ENCODE data around the gene TBC1D22A. TPM values are rescaled to one million over a fixed set of nuclear protein-coding genes. Genes with fewer than 3 reads are reported as not detected.

Gene TBC1D22A
- total RNA-seq, 1 donor, result 17.7 TPM

- H2AFZ ChIP-seq (ENCODE audit: low read length), result no peak overlapping the region
- TF ChIP-seq CTCF (IDR thresholded peaks at IDR 0.05; ENCODE audit: extremely low read depth, low read depth, low read length), result no peak
- peaks cover 17% of the 10 kb centered on the region for H4K20me1 ChIP-seq (ENCODE audit: insufficient read depth, low read length)
- H3K27me3 ChIP-seq (ENCODE audit: insufficient read depth, low read length), result no peaks in the 10 kb centered on the region
- peaks cover 10% of the 10 kb centered on the region for H3K4me1 ChIP-seq (ENCODE audit: insufficient read depth, low read length)
- no peaks in the 10 kb centered on the region for H3K36me3 ChIP-seq (ENCODE audit: insufficient read depth, low read length)
- H3K4me2 ChIP-seq (ENCODE audit: insufficient read depth, low read length), result no peak overlapping the region
- peaks cover 18% of the 10 kb centered on the region for H3K79me2 ChIP-seq (ENCODE audit: insufficient read depth, low read length)
- DNase-seq (ENCODE audit: insufficient read length, low spot score, missing footprints), result no peak
- H3K27ac ChIP-seq (ENCODE audit: low read depth, low read length), result no peak overlapping the region
- peaks cover 6% of the 10 kb centered on the region for H3K9me3 ChIP-seq (ENCODE audit: low read depth, low read length)
- H3K4me3 ChIP-seq (ENCODE audit: insufficient read depth, low read length), result no peak overlapping the region
These were observed 72.8 kb downstream of the TBC1D22A start for GRCh38 chr22:46835288-46835687.

GRCh38 chr22:46835693-46836092, 73.2 kb downstream of the TBC1D22A start:
- Histone ChIP-seq H3K9me3 (ENCODE audit: low read depth, low read length) (peaks cover 6% of the 10 kb centered on the region), H3K27me3 (ENCODE audit: insufficient read depth, low read length) (no peaks in the 10 kb centered on the region), H3K4me3 (ENCODE audit: insufficient read depth, low read length) (no peak overlapping the region), H3K79me2 (ENCODE audit: insufficient read depth, low read length) (peaks cover 18% of the 10 kb centered on the region), H3K4me2 (ENCODE audit: insufficient read depth, low read length) (no peak overlapping the region), H3K36me3 (ENCODE audit: insufficient read depth, low read length) (no peaks in the 10 kb centered on the region), H4K20me1 (ENCODE audit: insufficient read depth, low read length) (peaks cover 14% of the 10 kb centered on the region), H3K4me1 (ENCODE audit: insufficient read depth, low read length) (peaks cover 6% of the 10 kb centered on the region), H2AFZ (ENCODE audit: low read length) (no peak overlapping the region), H3K27ac (ENCODE audit: low read depth, low read length) (no peak overlapping the region)
- no peak for DNase-seq (ENCODE audit: insufficient read length, low spot score, missing footprints)
- TF ChIP-seq CTCF (IDR thresholded peaks at IDR 0.05; ENCODE audit: extremely low read depth, low read depth, low read length), result no peak

GRCh38 chr22:46841522-46841921, 79.1 kb downstream of the TBC1D22A start:
- H3K4me3 ChIP-seq (ENCODE audit: insufficient read depth, low read length), result no peak overlapping the region
- H3K27me3 ChIP-seq (ENCODE audit: insufficient read depth, low read length), result no peaks in the 10 kb centered on the region
- H3K36me3 ChIP-seq (ENCODE audit: insufficient read depth, low read length), result no peaks in the 10 kb centered on the region
- no peaks in the 10 kb centered on the region for H3K9me3 ChIP-seq (ENCODE audit: low read depth, low read length)
- H3K79me2 ChIP-seq (ENCODE audit: insufficient read depth, low read length), result peaks cover 12% of the 10 kb centered on the region
- DNase-seq (ENCODE audit: insufficient read length, low spot score, missing footprints), result peak; percentile 56
- H4K20me1 ChIP-seq (ENCODE audit: insufficient read depth, low read length), result peaks cover 34% of the 10 kb centered on the region
- H2AFZ ChIP-seq (ENCODE audit: low read length), result no peak overlapping the region
- TF ChIP-seq CTCF (IDR thresholded peaks at IDR 0.05; ENCODE audit: extremely low read depth, low read depth, low read length), result no peak
- no peak overlapping the region for H3K27ac ChIP-seq (ENCODE audit: low read depth, low read length)
- peaks cover 5% of the 10 kb centered on the region for H3K4me1 ChIP-seq (ENCODE audit: insufficient read depth, low read length)
- H3K4me2 ChIP-seq (ENCODE audit: insufficient read depth, low read length), result no peak overlapping the region

GRCh38 chr22:46842606-46843005, 80.2 kb downstream of the TBC1D22A start:
- Histone ChIP-seq H3K4me2 (ENCODE audit: insufficient read depth, low read length) (no peak overlapping the region), H3K27ac (ENCODE audit: low read depth, low read length) (no peak overlapping the region), H3K27me3 (ENCODE audit: insufficient read depth, low read length) (no peaks in the 10 kb centered on the region), H3K36me3 (ENCODE audit: insufficient read depth, low read length) (no peaks in the 10 kb centered on the region), H3K79me2 (ENCODE audit: insufficient read depth, low read length) (peaks cover 15% of the 10 kb centered on the region), H3K4me3 (ENCODE audit: insufficient read depth, low read length) (no peak overlapping the region), H4K20me1 (ENCODE audit: insufficient read depth, low read length) (peaks cover 42% of the 10 kb centered on the region), H3K9me3 (ENCODE audit: low read depth, low read length) (no peaks in the 10 kb centered on the region), H2AFZ (ENCODE audit: low read length) (no peak overlapping the region), H3K4me1 (ENCODE audit: insufficient read depth, low read length) (peaks cover 5% of the 10 kb centered on the region)
- DNase-seq (ENCODE audit: insufficient read length, low spot score, missing footprints), result no peak
- no peak for TF ChIP-seq CTCF (IDR thresholded peaks at IDR 0.05; ENCODE audit: extremely low read depth, low read depth, low read length)

Data from osteoblast (primary cell).